ENCODE results near the gene ERC1.

DNA sequence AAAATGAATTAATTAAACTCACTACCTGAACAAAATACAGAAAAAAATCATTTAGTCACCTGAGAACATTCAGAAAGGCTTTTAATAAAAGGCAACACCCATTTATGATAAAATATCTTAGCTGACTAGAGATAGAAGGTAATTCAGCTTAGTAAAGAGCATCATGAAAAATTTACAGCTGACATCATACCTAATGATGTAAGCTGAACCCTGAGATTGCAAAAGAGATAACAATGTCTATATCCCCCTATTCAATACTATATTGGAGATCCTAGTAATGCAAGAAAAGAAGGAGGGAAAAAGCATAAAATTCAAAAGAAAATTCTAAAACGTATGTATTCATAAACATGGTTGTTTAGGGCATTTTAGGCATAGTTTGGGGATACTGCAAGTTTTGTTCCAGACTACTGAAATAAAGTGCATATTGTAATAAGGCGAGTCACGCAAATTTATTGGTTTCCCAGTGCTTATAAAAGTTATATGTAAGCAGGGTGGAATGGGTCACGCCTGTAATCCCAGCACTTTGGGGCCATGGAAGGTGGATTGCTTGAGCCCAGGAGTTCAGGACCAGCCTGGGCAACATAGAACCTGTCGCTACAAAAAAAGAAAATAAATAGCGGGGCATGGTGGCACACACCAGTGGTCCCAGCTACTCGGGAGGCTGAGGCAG is 311.3 kb downstream of the ERC1 start:
- TF ChIP-seq, protein P1, sequence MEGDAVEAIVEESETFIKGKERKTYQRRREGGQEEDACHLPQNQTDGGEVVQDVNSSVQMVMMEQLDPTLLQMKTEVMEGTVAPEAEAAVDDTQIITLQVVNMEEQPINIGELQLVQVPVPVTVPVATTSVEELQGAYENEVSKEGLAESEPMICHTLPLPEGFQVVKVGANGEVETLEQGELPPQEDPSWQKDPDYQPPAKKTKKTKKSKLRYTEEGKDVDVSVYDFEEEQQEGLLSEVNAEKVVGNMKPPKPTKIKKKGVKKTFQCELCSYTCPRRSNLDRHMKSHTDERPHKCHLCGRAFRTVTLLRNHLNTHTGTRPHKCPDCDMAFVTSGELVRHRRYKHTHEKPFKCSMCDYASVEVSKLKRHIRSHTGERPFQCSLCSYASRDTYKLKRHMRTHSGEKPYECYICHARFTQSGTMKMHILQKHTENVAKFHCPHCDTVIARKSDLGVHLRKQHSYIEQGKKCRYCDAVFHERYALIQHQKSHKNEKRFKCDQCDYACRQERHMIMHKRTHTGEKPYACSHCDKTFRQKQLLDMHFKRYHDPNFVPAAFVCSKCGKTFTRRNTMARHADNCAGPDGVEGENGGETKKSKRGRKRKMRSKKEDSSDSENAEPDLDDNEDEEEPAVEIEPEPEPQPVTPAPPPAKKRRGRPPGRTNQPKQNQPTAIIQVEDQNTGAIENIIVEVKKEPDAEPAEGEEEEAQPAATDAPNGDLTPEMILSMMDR (IDR thresholded peaks at IDR 0.05), result no peak
- no peak for TF ChIP-seq POLR2A (IDR thresholded peaks at IDR 0.05)

All from suprapubic skin (tissue), 3 donors.